GM21717 (cell line): Measurements from ENCODE around the gene ZFX.
"Not testable (repeated sequence)": the region's sequence is repeated elsewhere in the genome, so short reads cannot be mapped to it uniquely, and the experiment has no call there.

Source experiments
- ATAC-seq: cut with Tn5 transposase; IDR thresholded peaks from one replicate; pipeline ENCODE4 v1.9.1; 2021; ENCODE audit warnings: mild to moderate bottlenecking, moderate library complexity; ENCODE audit not compliant: unreplicated experiment

Gene ZFX

GRCh38 chrX:24151513-24151912 is 2.0 kb downstream of the ZFX start:
- no peak for ATAC-seq

GRCh38 chrX:24153178-24153795 is 3.8 kb downstream of the ZFX start:
- ATAC-seq = no peak

GRCh38 chrX:24153796-24154189 is 4.3 kb downstream of the ZFX start:
- ATAC-seq = no peak

- ATAC-seq = no peak
Measured at GRCh38 chrX:24154490-24155034, 5.0 kb downstream of the ZFX start.

- ATAC-seq = not testable (repeated sequence)
Measured at GRCh38 chrX:24155747-24156146, 6.2 kb downstream of the ZFX start.

GRCh38 chrX:24156177-24156576 is 6.6 kb downstream of the ZFX start:
- no peak for ATAC-seq

GRCh38 chrX:24158881-24159280 is 9.4 kb downstream of the ZFX start:
- ATAC-seq = no peak

- no peak for ATAC-seq
Measured at GRCh38 chrX:24166078-24166477, 16.5 kb downstream of the ZFX start.

GRCh38 chrX:24167719-24168472 is 18.4 kb downstream of the ZFX start:
- ATAC-seq = peak; percentile 48

GRCh38 chrX:24168807-24169206 is 19.3 kb downstream of the ZFX start:
- ATAC-seq = peak; percentile 78

GRCh38 chrX:24169211-24169610 is 19.7 kb downstream of the ZFX start:
- ATAC-seq = peak; percentile 80

GRCh38 chrX:24173115-24173847 is 23.8 kb downstream of the ZFX start:
- ATAC-seq = no peak

- peak; percentile 87 for ATAC-seq
Measured at GRCh38 chrX:24175276-24175675, 25.7 kb downstream of the ZFX start.

- no peak for ATAC-seq
Measured at GRCh38 chrX:24178441-24178840, 28.9 kb downstream of the ZFX start.

GRCh38 chrX:24184018-24184417 is 34.5 kb downstream of the ZFX start:
- ATAC-seq = no peak

GRCh38 chrX:24186483-24186882 is 37.0 kb downstream of the ZFX start:
- no peak for ATAC-seq

- ATAC-seq = no peak
Measured at GRCh38 chrX:24186986-24187385, 37.5 kb downstream of the ZFX start.

GRCh38 chrX:24189490-24189889 is 40.0 kb downstream of the ZFX start:
- ATAC-seq = no peak

- ATAC-seq = no peak
Measured at GRCh38 chrX:24190500-24191156, 41.1 kb downstream of the ZFX start.

GRCh38 chrX:24196509-24196908 is 47.0 kb downstream of the ZFX start:
- no peak for ATAC-seq

- ATAC-seq = no peak
Measured at GRCh38 chrX:24198101-24198500, 48.6 kb downstream of the ZFX start.
